Neural cell (in vitro differentiated cells): Measurements from ENCODE around the gene EPHA1. TPM values are rescaled to one million over a fixed set of nuclear protein-coding genes. Genes with fewer than 3 reads are reported as not detected.

Source experiments
- H2AFZ ChIP-seq: fragments of 200-600, 300-800 bp; sonication (generic), shearing (Covaris generic); 2 replicates; pipeline ENCODE4 v1.6.0; 2014; ENCODE audit warnings: low read depth, mild to moderate bottlenecking, antibody characterized with exemption, low read length, moderate library complexity
- H3F3A ChIP-seq: fragments of 200-600 bp; shearing (Covaris generic); 2 replicates; pipeline ENCODE4 v1.6.1; 2016; ENCODE audit warnings: mild to moderate bottlenecking, moderate library complexity, mixed read lengths, antibody characterized with exemption, low read length; ENCODE audit not compliant: insufficient read depth, poor library complexity, severe bottlenecking
- H3K27ac ChIP-seq: fragments of 200-600, 300-800 bp; sonication (generic), shearing (Covaris generic); 2 replicates; pipeline ENCODE4 v1.5.1; 2014; ENCODE audit warnings: mild to moderate bottlenecking, low read length, moderate library complexity
- H3K27me3 ChIP-seq: fragments of 300-800, 200-600 bp; sonication (generic), shearing (Covaris generic); 2 replicates; pipeline ENCODE4 v1.6.0; 2014; ENCODE audit warnings: mild to moderate bottlenecking, low read depth, low read length, moderate library complexity; ENCODE audit not compliant: insufficient read depth
- H3K36me3 ChIP-seq: fragments of 300-800, 200-600 bp; sonication (generic), shearing (Covaris generic); 2 replicates; pipeline ENCODE4 v1.5.1; 2014; ENCODE audit warnings: mild to moderate bottlenecking, antibody characterized with exemption, low read length, moderate library complexity; ENCODE audit not compliant: insufficient read depth
- H3K4me2 ChIP-seq: fragments of 300-800, 200-600 bp; sonication (generic), shearing (Covaris generic); 2 replicates; pipeline ENCODE4 v1.6.0; 2014; ENCODE audit warnings: mild to moderate bottlenecking, low read length
- H3K4me3 ChIP-seq: fragments of 300-800, 200-600 bp; sonication (generic), shearing (Covaris generic); 2 replicates; pipeline ENCODE4 v1.5.1; 2014; ENCODE audit warnings: mild to moderate bottlenecking, low read length, moderate library complexity
- H3K79me2 ChIP-seq: fragments of 200-600 bp; shearing (Covaris generic); replicated peaks from 2 replicates; pipeline ENCODE4 v1.6.0; 2014; ENCODE audit warnings: mild to moderate bottlenecking, low read length, moderate library complexity; ENCODE audit not compliant: insufficient read depth
- H3K9ac ChIP-seq: fragments of 300-800, 200-600 bp; sonication (generic), shearing (Covaris generic); 2 replicates; pipeline ENCODE4 v1.6.1; 2016; ENCODE audit warnings: mild to moderate bottlenecking, low read length, mixed read lengths
- H3K9me2 ChIP-seq: fragments of 200-600 bp; shearing (Covaris generic); 2 replicates; pipeline ENCODE4 v1.6.1; 2016; ENCODE audit warnings: mild to moderate bottlenecking, low read length, mixed read lengths; ENCODE audit not compliant: insufficient read depth
- H3K9me3 ChIP-seq: fragments of 200-600, 300-800 bp; sonication (generic), shearing (Covaris generic); 2 replicates; pipeline ENCODE4 v1.6.1; 2016; ENCODE audit warnings: mild to moderate bottlenecking, mixed run types, low read length, moderate library complexity, mixed read lengths
- H4K20me1 ChIP-seq: fragments of 200-600 bp; shearing (Covaris generic); 2 replicates; pipeline ENCODE4 v1.6.1; 2016; ENCODE audit warnings: mild to moderate bottlenecking, mixed run types; ENCODE audit not compliant: insufficient read depth
- EP300 ChIP-seq: fragments of 450-650 bp; conservative IDR thresholded peaks from 2 replicates; pipeline ENCODE4 v1.6.1; 2014; ENCODE audit warnings: antibody characterized with exemption, mild to moderate bottlenecking, moderate library complexity; ENCODE audit not compliant: poor library complexity, severe bottlenecking
- EZH2 ChIP-seq: fragments of 200-600, 300-800 bp; shearing (Covaris generic), sonication (generic); IDR thresholded peaks from 2 replicates; pipeline ENCODE4 v1.6.1; 2014; ENCODE audit warnings: antibody characterized with exemption, low read length, borderline replicate concordance, mild to moderate bottlenecking; ENCODE audit not compliant: insufficient read depth, poor library complexity, severe bottlenecking
- MXI1 ChIP-seq: fragments of 450-650 bp; conservative IDR thresholded peaks from 2 replicates; pipeline ENCODE4 v1.6.1; 2014; ENCODE audit warnings: antibody characterized with exemption, mild to moderate bottlenecking; ENCODE audit not compliant: poor library complexity, severe bottlenecking
- POLR2AphosphoS5 ChIP-seq: IDR thresholded peaks from 2 replicates; pipeline ENCODE4 v1.6.1; 2012
- RAD21 ChIP-seq: fragments of 450-650 bp; conservative IDR thresholded peaks from 2 replicates; pipeline ENCODE4 v1.6.1; 2014; ENCODE audit warnings: antibody characterized with exemption, mild to moderate bottlenecking, moderate library complexity
- REST ChIP-seq: IDR thresholded peaks from 2 replicates; pipeline ENCODE4 v1.6.1; 2012; ENCODE audit warnings: borderline replicate concordance
- SMC3 ChIP-seq: fragments of 450-650 bp; conservative IDR thresholded peaks from 2 replicates; pipeline ENCODE4 v1.6.1; 2014; ENCODE audit warnings: antibody characterized with exemption, mild to moderate bottlenecking, moderate library complexity; ENCODE audit not compliant: poor library complexity
- TAF1 ChIP-seq: IDR thresholded peaks from 2 replicates; pipeline ENCODE4 v1.6.1; 2012; ENCODE audit warnings: low read depth
- polyA plus RNA-seq: library from polyadenylated mRNA; depleted of rRNA; stranded (reverse); fragments of >200 nt; gene quantifications from 2 replicates; pipeline ENCODE4 v1.2.3, GENCODE V29; 2014
- TF ChIP-seq, protein P1 (sequence below): fragments of 450-650 bp; IDR thresholded peaks from 2 replicates; pipeline ENCODE4 v1.5.1; 2014; ENCODE audit warnings: antibody characterized with exemption, mild to moderate bottlenecking, moderate library complexity; ENCODE audit not compliant: poor library complexity, severe bottlenecking

Gene EPHA1
- polyA plus RNA-seq, 1 donor from 2014 or later: not detected

DNA sequence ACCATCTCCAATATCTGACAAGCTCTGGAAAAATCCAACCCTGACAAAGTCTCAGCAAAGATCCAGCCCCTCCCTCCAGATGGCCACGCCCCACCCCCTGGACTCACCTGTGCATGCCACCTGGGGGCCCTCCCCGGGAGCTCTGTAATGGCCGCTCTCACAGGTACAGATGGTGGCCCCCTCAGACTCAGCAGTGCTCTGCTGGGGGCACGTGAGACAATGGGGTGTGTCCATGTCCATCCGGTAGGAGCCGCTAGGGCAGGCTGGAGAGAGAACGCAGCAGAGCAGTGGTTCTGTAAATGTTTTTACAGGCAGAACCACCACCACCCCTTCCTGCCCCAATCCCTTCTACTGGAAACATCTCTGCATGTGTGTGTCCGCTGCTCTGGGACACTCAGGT lies 9.5 kb downstream of the EPHA1 start:
- TF ChIP-seq MXI1 (no peak), SMC3 (no peak), RAD21 (no peak), POLR2AphosphoS5 (no peak), REST (no peak)
- Histone ChIP-seq H3K9me3 (no peaks in the 10 kb centered on the region), H3K79me2 (no peaks in the 10 kb centered on the region), H3F3A (no peaks in the 10 kb centered on the region), H3K27ac (no peak overlapping the region), H3K4me2 (no peak overlapping the region), H3K9ac (no peak overlapping the region), H3K27me3 (no peaks in the 10 kb centered on the region), H3K9me2 (no peaks in the 10 kb centered on the region), H2AFZ (no peak overlapping the region), H4K20me1 (no peaks in the 10 kb centered on the region), H3K36me3 (no peaks in the 10 kb centered on the region), H3K4me3 (no peak overlapping the region)

GRCh38 chr7:143398616-143399015 lies 10.0 kb downstream of the EPHA1 start:
- H3K79me2 ChIP-seq: no peaks in the 10 kb centered on the region
- H3K27me3 ChIP-seq: no peaks in the 10 kb centered on the region
- no peaks in the 10 kb centered on the region for H3K9me3 ChIP-seq
- no peaks in the 10 kb centered on the region for H3F3A ChIP-seq
- TF ChIP-seq MXI1 (no peak), REST (no peak), POLR2AphosphoS5 (no peak), RAD21 (no peak), TAF1 (no peak), EZH2 (no peak), SMC3 (no peak), EP300 (no peak)
- TF ChIP-seq, protein P1, sequence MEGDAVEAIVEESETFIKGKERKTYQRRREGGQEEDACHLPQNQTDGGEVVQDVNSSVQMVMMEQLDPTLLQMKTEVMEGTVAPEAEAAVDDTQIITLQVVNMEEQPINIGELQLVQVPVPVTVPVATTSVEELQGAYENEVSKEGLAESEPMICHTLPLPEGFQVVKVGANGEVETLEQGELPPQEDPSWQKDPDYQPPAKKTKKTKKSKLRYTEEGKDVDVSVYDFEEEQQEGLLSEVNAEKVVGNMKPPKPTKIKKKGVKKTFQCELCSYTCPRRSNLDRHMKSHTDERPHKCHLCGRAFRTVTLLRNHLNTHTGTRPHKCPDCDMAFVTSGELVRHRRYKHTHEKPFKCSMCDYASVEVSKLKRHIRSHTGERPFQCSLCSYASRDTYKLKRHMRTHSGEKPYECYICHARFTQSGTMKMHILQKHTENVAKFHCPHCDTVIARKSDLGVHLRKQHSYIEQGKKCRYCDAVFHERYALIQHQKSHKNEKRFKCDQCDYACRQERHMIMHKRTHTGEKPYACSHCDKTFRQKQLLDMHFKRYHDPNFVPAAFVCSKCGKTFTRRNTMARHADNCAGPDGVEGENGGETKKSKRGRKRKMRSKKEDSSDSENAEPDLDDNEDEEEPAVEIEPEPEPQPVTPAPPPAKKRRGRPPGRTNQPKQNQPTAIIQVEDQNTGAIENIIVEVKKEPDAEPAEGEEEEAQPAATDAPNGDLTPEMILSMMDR: no peak
- H2AFZ ChIP-seq: no peak overlapping the region
- no peak overlapping the region for H3K4me3 ChIP-seq
- H3K9me2 ChIP-seq: no peaks in the 10 kb centered on the region
- H4K20me1 ChIP-seq: no peaks in the 10 kb centered on the region
- no peaks in the 10 kb centered on the region for H3K36me3 ChIP-seq
- H3K9ac ChIP-seq: no peak overlapping the region
- no peak overlapping the region for H3K27ac ChIP-seq
- no peak overlapping the region for H3K4me2 ChIP-seq
